HepG2 (cell line): Measurements from ENCODE around the gene SAP25. TPM values are rescaled to one million over a fixed set of nuclear protein-coding genes. Genes with fewer than 3 reads are reported as not detected.

Source experiments
- FIP1L1 ChIP-seq: fragments of 200-400 bp; formaldehyde crosslinking; IDR thresholded peaks from 2 replicates; pipeline ENCODE4 v1.6.1; 2018; ENCODE audit warnings: low read depth, mild to moderate bottlenecking, low read length, moderate library complexity, borderline replicate concordance; ENCODE audit not compliant: insufficient read depth
- FOXC1 ChIP-seq: sonication (generic); formaldehyde crosslinking; IDR thresholded peaks from 2 replicates; pipeline ENCODE4 v1.8.0; 2022; ENCODE audit warnings: mild to moderate bottlenecking, missing genetic modification reagents, borderline replicate concordance
- GABPB1 ChIP-seq: IDR thresholded peaks from 2 replicates; pipeline ENCODE4 v1.6.1; 2016; ENCODE audit warnings: mild to moderate bottlenecking, missing genetic modification reagents, moderate library complexity, missing compliant biosample characterization
- GFI1 ChIP-seq: sonication (generic); formaldehyde crosslinking; IDR thresholded peaks from 2 replicates; pipeline ENCODE4 v1.5.0; 2020; ENCODE audit warnings: missing genetic modification reagents, mild to moderate bottlenecking, borderline replicate concordance
- HIVEP1 ChIP-seq: sonication (generic); formaldehyde crosslinking; IDR thresholded peaks from 2 replicates; pipeline ENCODE4 v1.4.0; 2020; ENCODE audit warnings: mild to moderate bottlenecking, missing genetic modification reagents
- KDM1A ChIP-seq: IDR thresholded peaks from 2 replicates; pipeline ENCODE4 v1.6.1; 2016; ENCODE audit warnings: missing compliant biosample characterization
- NKX3-1 ChIP-seq: sonication (generic); formaldehyde crosslinking; IDR thresholded peaks from 2 replicates; pipeline ENCODE4 v1.5.0; 2020; ENCODE audit warnings: missing genetic modification reagents
- PCBP1 ChIP-seq: fragments of 200-400 bp; formaldehyde crosslinking; IDR thresholded peaks from 2 replicates; pipeline ENCODE4 v1.6.1; 2017; ENCODE audit warnings: mild to moderate bottlenecking, low read depth, low read length, borderline replicate concordance
- POLR2AphosphoS5 ChIP-seq: IDR thresholded peaks from 2 replicates; pipeline ENCODE4 v1.6.1; 2012; ENCODE audit warnings: low read depth, low read length
- RARA ChIP-seq: IDR thresholded peaks from 2 replicates; pipeline ENCODE4 v1.6.1; 2016; ENCODE audit warnings: missing genetic modification reagents, missing compliant biosample characterization
- RBM22 ChIP-seq: fragments of 200-400 bp; formaldehyde crosslinking; optimal IDR thresholded peaks from 2 replicates; pipeline ENCODE3; 2017; ENCODE audit warnings: mild to moderate bottlenecking, low read length, moderate library complexity
- RFXAP ChIP-seq: sonication (generic); formaldehyde crosslinking; IDR thresholded peaks from 2 replicates; pipeline ENCODE4 v1.4.0; 2020; ENCODE audit warnings: missing genetic modification reagents, borderline replicate concordance
- SUZ12 ChIP-seq: fragments of 150-350 bp; IDR thresholded peaks from 2 replicates; pipeline ENCODE4 v1.6.1; 2014; ENCODE audit warnings: low read depth, low read length
- ZNF335 ChIP-seq: sonication (generic); formaldehyde crosslinking; IDR thresholded peaks from 2 replicates; pipeline ENCODE4 v1.4.0; 2020; ENCODE audit warnings: missing genetic modification reagents
- ZNF34 ChIP-seq: sonication (generic); formaldehyde crosslinking; IDR thresholded peaks from 2 replicates; pipeline ENCODE4 v1.4.0; 2020; ENCODE audit warnings: mild to moderate bottlenecking, missing genetic modification reagents, borderline replicate concordance
- ZNF724P ChIP-seq: sonication (generic); formaldehyde crosslinking; IDR thresholded peaks from 2 replicates; pipeline ENCODE4 v1.8.0; 2022; ENCODE audit warnings: missing genetic modification reagents, borderline replicate concordance
- polyA plus RNA-seq, 8 experiments: library from polyadenylated mRNA; depleted of rRNA in 3 of 8; stranded (reverse) in 7 of 8; unstranded in 1 of 8; fragments of >200 nt; fragmentation: Illumina TruSeq in 4 of 8; extraction: Trizol in 4 of 8; gene quantifications; 2 replicates each; pipeline versions ENCODE4 v1.2.1 to v1.2.3, GENCODE V29; 2011 to 2016; ENCODE audit warnings: low read depth in 4 of 8, missing spikeins in 1 of 8, mixed read lengths in 1 of 8; ENCODE audit not compliant: insufficient read depth in 1 of 8
- total RNA-seq, 5 experiments: library from RNA; depleted of rRNA; stranded (reverse); fragments of >200 nt; fragmentation: Illumina TruSeq; extraction: Trizol; gene quantifications; 2 replicates each; pipeline ENCODE4 v1.2.3, GENCODE V29; 2016; ENCODE audit warnings: low read depth in 1 of 5
- TF ChIP-seq, protein P1 (sequence below), 2 experiments: fragments of 450-650 bp in 1 of 2; sonication (generic) in 1 of 2; formaldehyde crosslinking in 1 of 2; IDR thresholded peaks; 2 replicates each; pipeline versions ENCODE4 v1.6.1 to v1.8.0; 2016 to 2022; ENCODE audit warnings: antibody characterized with exemption in 1 of 2, mild to moderate bottlenecking in 1 of 2, missing genetic modification reagents in 1 of 2
- TF ChIP-seq, protein P2 (sequence below): sonication (generic); formaldehyde crosslinking; IDR thresholded peaks from 2 replicates; pipeline ENCODE4 v1.8.1; 2023; ENCODE audit warnings: mild to moderate bottlenecking, missing genetic modification reagents

SAP25 gene
- total and polyA plus RNA-seq, 2 of the 13 experiments (the other 11 are each of a cell fraction or from before 2014, with no cell fraction given): 0.15 to 0.20 TPM

DNA sequence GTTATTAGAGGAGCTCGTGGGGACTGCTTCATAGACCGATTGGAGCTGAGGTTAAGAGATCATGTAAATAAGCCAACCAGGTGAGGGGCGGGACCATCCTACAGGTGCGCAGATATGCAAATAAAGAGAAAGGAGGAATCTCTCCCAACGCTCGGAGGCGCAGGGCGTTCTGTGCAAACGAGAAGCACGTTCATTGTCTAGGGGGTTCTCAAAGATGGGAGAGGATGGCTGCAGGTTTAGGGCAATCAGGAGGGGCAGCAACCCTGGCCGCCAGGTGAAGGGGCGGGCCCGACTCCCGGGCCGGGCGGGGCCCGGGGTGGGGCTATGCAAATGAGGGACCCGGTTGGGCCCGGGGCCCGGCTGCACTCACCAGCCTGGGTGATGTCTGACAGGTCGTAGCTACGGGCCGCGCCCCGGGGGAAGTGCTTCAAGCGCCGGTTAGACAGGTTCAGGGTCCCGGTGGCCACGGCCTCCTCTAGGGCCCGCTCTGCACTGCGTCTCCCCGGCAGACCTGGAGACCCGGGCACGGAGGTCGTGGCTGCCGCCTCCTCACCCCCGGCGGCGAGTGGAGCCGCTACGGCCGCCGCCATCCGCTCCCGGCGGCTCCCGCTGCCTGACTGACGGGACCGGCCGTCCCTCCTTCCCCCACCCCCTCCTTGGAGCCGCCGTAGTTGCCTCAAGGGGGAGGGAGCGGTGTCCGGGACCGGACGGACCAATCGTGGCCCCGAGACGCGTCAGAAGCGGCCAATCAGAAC, 12.0 kb upstream of the SAP25 start, which contains the start of gene LRCH4 (continued):
- TF ChIP-seq, protein P1, sequence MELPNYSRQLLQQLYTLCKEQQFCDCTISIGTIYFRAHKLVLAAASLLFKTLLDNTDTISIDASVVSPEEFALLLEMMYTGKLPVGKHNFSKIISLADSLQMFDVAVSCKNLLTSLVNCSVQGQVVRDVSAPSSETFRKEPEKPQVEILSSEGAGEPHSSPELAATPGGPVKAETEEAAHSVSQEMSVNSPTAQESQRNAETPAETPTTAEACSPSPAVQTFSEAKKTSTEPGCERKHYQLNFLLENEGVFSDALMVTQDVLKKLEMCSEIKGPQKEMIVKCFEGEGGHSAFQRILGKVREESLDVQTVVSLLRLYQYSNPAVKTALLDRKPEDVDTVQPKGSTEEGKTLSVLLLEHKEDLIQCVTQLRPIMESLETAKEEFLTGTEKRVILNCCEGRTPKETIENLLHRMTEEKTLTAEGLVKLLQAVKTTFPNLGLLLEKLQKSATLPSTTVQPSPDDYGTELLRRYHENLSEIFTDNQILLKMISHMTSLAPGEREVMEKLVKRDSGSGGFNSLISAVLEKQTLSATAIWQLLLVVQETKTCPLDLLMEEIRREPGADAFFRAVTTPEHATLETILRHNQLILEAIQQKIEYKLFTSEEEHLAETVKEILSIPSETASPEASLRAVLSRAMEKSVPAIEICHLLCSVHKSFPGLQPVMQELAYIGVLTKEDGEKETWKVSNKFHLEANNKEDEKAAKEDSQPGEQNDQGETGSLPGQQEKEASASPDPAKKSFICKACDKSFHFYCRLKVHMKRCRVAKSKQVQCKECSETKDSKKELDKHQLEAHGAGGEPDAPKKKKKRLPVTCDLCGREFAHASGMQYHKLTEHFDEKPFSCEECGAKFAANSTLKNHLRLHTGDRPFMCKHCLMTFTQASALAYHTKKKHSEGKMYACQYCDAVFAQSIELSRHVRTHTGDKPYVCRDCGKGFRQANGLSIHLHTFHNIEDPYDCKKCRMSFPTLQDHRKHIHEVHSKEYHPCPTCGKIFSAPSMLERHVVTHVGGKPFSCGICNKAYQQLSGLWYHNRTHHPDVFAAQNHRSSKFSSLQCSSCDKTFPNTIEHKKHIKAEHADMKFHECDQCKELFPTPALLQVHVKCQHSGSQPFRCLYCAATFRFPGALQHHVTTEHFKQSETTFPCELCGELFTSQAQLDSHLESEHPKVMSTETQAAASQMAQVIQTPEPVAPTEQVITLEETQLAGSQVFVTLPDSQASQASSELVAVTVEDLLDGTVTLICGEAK (IDR thresholded peaks at IDR 0.05): no peak
- TF ChIP-seq, protein P1 (CRISPR knock-in tag; IDR thresholded peaks at IDR 0.05): peak; percentile 78; the same call in 1 of the 2 replicates
- TF ChIP-seq GABPB1 (CRISPR knock-in tag) (peak; percentile 91), SUZ12 (no peak), NKX3-1 (CRISPR knock-in tag) (peak; percentile 52; the same call in 1 of the 2 replicates), KDM1A (no peak), HIVEP1 (CRISPR knock-in tag) (no peak), ZNF34 (CRISPR knock-in tag) (no peak), POLR2AphosphoS5 (peak; percentile 75), ZNF335 (CRISPR knock-in tag) (peak; percentile 40; the same call in 1 of the 2 replicates), GFI1 (CRISPR knock-in tag) (peak; percentile 37; the same call in 1 of the 2 replicates), FOXC1 (CRISPR knock-in tag) (peak; percentile 74; the same call in 1 of the 2 replicates), PCBP1 (peak; percentile 96), ZNF724P (CRISPR knock-in tag) (peak; percentile 74; the same call in 1 of the 2 replicates), RFXAP (CRISPR knock-in tag) (no peak), FIP1L1 (no peak), RARA (CRISPR knock-in tag) (no peak), RBM22 (no peak)
- TF ChIP-seq, protein P2, sequence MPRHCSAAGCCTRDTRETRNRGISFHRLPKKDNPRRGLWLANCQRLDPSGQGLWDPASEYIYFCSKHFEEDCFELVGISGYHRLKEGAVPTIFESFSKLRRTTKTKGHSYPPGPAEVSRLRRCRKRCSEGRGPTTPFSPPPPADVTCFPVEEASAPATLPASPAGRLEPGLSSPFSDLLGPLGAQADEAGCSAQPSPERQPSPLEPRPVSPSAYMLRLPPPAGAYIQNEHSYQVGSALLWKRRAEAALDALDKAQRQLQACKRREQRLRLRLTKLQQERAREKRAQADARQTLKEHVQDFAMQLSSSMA (CRISPR knock-in tag): peak; percentile 73; the same call in 1 of the 2 replicates
